ENCODE results near the gene ATXN1.

- TF ChIP-seq CTCF (IDR thresholded peaks at IDR 0.05) (no peak), POLR2A (IDR thresholded peaks at IDR 0.05) (no peak)
These were observed 227.5 kb downstream of the ATXN1 start for GRCh38 chr6:16533721-16534136.

Data from lower leg skin (tissue), 3 donors.